Gastrocnemius medialis (tissue), 4 donors: ENCODE results near the gene CCIN.

Experiments
- POLR2A ChIP-seq, 2 donors: fragments of 450-650 bp; IDR thresholded peaks; one replicate each; pipeline ENCODE4 v1.6.1; 2017; ENCODE audit warnings: antibody characterized with exemption in 2 of 2, mild to moderate bottlenecking in 2 of 2, moderate library complexity in 2 of 2
- TF ChIP-seq, protein P1 (sequence below), 5 experiments: fragments of 450-650 bp in 3 of 5; fragments of 200-600 bp in 2 of 5; sonication (generic) in 2 of 5; IDR thresholded peaks in 4 of 5; conservative IDR thresholded peaks in 1 of 5; 1 replicate in 4 of 5; 2 replicates in 1 of 5; pipeline ENCODE4 v1.5.1; 2016 to 2019; ENCODE audit warnings: antibody characterized with exemption in 5 of 5, mild to moderate bottlenecking in 3 of 5, moderate library complexity in 3 of 5

DNA sequence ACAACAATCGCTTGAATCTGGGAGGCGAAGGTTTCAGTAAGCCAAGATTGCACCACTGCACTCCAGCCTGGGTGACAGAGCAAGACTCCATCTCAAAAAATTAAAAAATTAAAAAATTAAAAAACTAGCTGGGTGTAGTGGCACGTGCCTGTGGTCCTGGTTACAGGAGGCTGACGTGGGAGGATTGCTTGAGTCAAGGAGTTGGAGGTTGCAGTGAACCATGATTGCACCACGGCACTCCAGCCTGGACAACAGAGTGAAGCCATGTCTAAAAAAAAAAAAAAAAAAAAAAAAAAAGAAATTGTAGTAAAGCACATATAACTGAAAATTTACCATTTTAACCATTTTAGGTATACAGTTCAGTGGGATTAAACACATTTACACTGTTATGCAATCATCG, 13.1 kb upstream of the CCIN start:
- TF ChIP-seq, protein P1, sequence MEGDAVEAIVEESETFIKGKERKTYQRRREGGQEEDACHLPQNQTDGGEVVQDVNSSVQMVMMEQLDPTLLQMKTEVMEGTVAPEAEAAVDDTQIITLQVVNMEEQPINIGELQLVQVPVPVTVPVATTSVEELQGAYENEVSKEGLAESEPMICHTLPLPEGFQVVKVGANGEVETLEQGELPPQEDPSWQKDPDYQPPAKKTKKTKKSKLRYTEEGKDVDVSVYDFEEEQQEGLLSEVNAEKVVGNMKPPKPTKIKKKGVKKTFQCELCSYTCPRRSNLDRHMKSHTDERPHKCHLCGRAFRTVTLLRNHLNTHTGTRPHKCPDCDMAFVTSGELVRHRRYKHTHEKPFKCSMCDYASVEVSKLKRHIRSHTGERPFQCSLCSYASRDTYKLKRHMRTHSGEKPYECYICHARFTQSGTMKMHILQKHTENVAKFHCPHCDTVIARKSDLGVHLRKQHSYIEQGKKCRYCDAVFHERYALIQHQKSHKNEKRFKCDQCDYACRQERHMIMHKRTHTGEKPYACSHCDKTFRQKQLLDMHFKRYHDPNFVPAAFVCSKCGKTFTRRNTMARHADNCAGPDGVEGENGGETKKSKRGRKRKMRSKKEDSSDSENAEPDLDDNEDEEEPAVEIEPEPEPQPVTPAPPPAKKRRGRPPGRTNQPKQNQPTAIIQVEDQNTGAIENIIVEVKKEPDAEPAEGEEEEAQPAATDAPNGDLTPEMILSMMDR (IDR thresholded peaks at IDR 0.05 in 4 of 5, conservative IDR thresholded peaks at IDR 0.05 in 1 of 5), result no peak
- no peak for TF ChIP-seq POLR2A (IDR thresholded peaks at IDR 0.05)
